ENCODE measurements around the gene OSBPL5. TPM values are rescaled to one million over a fixed set of nuclear protein-coding genes. Genes with fewer than 3 reads are reported as not detected.

OSBPL5 gene
- total RNA-seq, 1 donor from 2014 or later, result 88.4 TPM

- no peak overlapping the region for H3K27ac ChIP-seq
- DNase-seq (ENCODE audit: extremely low spot score in 2 of 2), result no peak
- H3K27me3 ChIP-seq, result no peaks in the 10 kb centered on the region
- H3K4me3 ChIP-seq, result no peak overlapping the region
- H3K4me1 ChIP-seq, result peaks cover 49% of the 10 kb centered on the region
- intact Hi-C loops (cut with DNase I), result loop anchor here (5.0 kb wide), 1 partner anchor 33 kb away; no protein-coding TSS in a partner anchor
- no peaks in the 10 kb centered on the region for H3K9me3 ChIP-seq
- no peak for TF ChIP-seq POLR2A (IDR thresholded peaks at IDR 0.05)
- TF ChIP-seq, protein P1, sequence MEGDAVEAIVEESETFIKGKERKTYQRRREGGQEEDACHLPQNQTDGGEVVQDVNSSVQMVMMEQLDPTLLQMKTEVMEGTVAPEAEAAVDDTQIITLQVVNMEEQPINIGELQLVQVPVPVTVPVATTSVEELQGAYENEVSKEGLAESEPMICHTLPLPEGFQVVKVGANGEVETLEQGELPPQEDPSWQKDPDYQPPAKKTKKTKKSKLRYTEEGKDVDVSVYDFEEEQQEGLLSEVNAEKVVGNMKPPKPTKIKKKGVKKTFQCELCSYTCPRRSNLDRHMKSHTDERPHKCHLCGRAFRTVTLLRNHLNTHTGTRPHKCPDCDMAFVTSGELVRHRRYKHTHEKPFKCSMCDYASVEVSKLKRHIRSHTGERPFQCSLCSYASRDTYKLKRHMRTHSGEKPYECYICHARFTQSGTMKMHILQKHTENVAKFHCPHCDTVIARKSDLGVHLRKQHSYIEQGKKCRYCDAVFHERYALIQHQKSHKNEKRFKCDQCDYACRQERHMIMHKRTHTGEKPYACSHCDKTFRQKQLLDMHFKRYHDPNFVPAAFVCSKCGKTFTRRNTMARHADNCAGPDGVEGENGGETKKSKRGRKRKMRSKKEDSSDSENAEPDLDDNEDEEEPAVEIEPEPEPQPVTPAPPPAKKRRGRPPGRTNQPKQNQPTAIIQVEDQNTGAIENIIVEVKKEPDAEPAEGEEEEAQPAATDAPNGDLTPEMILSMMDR (IDR thresholded peaks at IDR 0.05), result no peak
- TF ChIP-seq POLR2AphosphoS5 (IDR thresholded peaks at IDR 0.05; ENCODE audit: insufficient read depth in 1 of 2, low read depth in 1 of 2), result no peak
- H3K36me3 ChIP-seq, result no peaks in the 10 kb centered on the region
Observed at GRCh38 chr11:3129181-3129590, 35.9 kb downstream of the OSBPL5 start.

DNA sequence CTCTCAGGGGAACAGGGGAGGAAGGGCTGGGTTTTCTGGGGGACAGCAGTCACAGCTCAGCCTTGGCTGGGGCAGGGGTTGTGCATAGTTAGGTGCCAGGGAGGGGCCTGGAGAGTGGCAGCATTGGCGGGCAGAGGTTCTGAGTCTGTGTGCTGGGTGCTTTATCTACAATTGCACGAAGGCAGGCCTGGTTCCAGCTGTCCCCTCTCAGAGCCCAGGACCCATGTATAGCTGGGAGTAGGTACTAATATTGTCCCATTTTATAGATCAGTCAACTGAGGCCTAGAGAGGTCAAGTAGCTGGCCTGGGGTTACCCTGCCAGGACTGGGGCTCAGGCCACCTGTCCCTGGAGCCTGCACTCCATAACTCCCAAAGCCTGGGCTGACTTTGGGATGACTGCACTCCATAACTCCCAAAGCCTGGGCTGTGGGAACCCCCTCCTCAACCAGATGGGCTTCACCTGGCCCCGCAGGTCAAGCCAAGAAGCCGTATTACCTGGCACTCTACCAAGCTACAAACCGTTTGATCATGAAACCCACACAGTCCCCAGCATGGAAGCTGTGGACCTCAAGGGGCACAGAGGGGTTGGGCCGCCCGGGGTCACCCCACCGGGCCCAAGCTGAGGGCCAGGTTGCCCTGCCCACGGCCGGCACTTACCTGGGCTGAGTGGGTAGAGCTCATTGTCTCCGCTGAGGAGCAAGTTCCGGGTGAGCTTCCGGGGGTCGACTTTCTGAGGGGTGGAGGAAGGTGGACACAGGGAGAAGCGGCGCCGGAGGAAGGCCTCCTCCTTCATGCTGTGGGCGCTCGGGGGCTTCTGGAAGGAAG is 36.5 kb downstream of the OSBPL5 start:
- H3K4me3 ChIP-seq, result no peak overlapping the region
- no peak for DNase-seq (ENCODE audit: extremely low spot score in 2 of 2)
- H3K36me3 ChIP-seq, result no peaks in the 10 kb centered on the region
- H3K27ac ChIP-seq, result no peak overlapping the region
- no peaks in the 10 kb centered on the region for H3K27me3 ChIP-seq
- peaks cover 49% of the 10 kb centered on the region for H3K4me1 ChIP-seq
- H3K9me3 ChIP-seq, result no peaks in the 10 kb centered on the region
- TF ChIP-seq POLR2A (IDR thresholded peaks at IDR 0.05), result no peak
- TF ChIP-seq, protein P1 (IDR thresholded peaks at IDR 0.05), result no peak
- intact Hi-C loops (cut with DNase I), result loop anchor here (5.0 kb wide), 1 partner anchor 34 kb away; no protein-coding TSS in a partner anchor

- intact Hi-C loops (cut with DNase I), result loop anchor here (5.0 kb wide), 1 partner anchor 34 kb away; no protein-coding TSS in a partner anchor
- no peak for DNase-seq (ENCODE audit: extremely low spot score in 2 of 2)
- TF ChIP-seq POLR2A (IDR thresholded peaks at IDR 0.05), result no peak
- TF ChIP-seq, protein P1 (IDR thresholded peaks at IDR 0.05), result no peak
- TF ChIP-seq POLR2AphosphoS5 (IDR thresholded peaks at IDR 0.05; ENCODE audit: insufficient read depth in 1 of 2, low read depth in 1 of 2), result no peak
- H3K27me3 ChIP-seq, result no peaks in the 10 kb centered on the region
- peak overlapping the region; percentile 72 for H3K27ac ChIP-seq
- H3K4me1 ChIP-seq, result peaks cover 56% of the 10 kb centered on the region
- no peak overlapping the region for H3K4me3 ChIP-seq
- H3K36me3 ChIP-seq, result no peaks in the 10 kb centered on the region
- no peaks in the 10 kb centered on the region for H3K9me3 ChIP-seq
Observed at GRCh38 chr11:3127706-3128355, 37.3 kb downstream of the OSBPL5 start.

GRCh38 chr11:3126901-3127691 is 38.0 kb downstream of the OSBPL5 start:
- TF ChIP-seq, protein P1 (IDR thresholded peaks at IDR 0.05), result no peak
- peak in 1 of 2 donors; percentile 19 for TF ChIP-seq POLR2AphosphoS5 (IDR thresholded peaks at IDR 0.05; ENCODE audit: insufficient read depth in 1 of 2, low read depth in 1 of 2)
- TF ChIP-seq POLR2A (IDR thresholded peaks at IDR 0.05), result no peak
- Histone ChIP-seq H3K4me3 (no peak overlapping the region), H3K36me3 (peaks cover 0 to 4% of the 10 kb centered on the region in 2 donors), H3K27me3 (no peaks in the 10 kb centered on the region), H3K4me1 (peaks cover 63% of the 10 kb centered on the region), H3K9me3 (no peaks in the 10 kb centered on the region), H3K27ac (peak overlapping the region; percentile 72)
- intact Hi-C loops (cut with DNase I), result loop anchor here (5.0 kb wide), 1 partner anchor 35 kb away; no protein-coding TSS in a partner anchor
- DNase-seq (ENCODE audit: extremely low spot score in 2 of 2), result no peak
